NCI-H128 (cell line): ENCODE results near the gene MIAT.

ENCODE experiments used
- DNase-seq: peaks from one replicate; lab custom pipeline; 2025; ENCODE audit not compliant: unreplicated experiment; lab: John Stamatoyannopoulos, UW

Gene MIAT

DNA sequence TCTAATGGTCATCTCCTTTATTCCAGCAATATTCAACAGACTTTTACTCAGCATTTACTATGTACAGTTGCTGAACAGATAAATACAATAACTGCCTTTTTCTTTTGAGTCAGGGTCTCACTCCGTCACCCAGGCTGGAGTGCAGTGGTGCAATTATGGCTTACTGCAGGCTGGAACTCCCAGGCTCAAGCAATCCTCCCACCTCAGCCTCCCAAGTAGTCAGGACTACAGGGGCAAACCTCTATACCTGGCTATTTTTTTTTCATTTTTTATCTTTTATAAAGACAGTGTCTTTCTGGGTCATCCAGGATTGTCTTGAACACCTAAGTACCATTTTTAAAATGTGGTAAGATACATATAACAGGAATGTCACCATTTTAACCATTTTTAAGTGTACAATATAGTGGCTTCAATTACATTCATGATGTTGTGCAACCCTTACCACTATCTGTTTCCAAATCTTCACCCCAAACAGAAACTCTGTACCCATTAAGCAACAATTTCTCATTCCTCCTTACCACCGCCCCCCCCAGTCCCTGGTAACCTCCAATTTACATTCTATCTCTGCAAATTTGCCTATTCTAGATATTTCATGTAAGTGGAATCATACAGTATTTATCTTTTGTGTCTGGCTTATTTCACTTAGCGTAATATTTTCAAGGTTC is 67.8 kb downstream of the MIAT start:
- no peak for DNase-seq
